Progenitor cell of endocrine pancreas (in vitro differentiated cells): ENCODE data around the gene SRGAP2C. TPM values are rescaled to one million over a fixed set of nuclear protein-coding genes. Genes with fewer than 3 reads are reported as not detected.
"Not testable (repeated sequence)": the region's sequence is repeated elsewhere in the genome, so short reads cannot be mapped to it uniquely, and the experiment has no call there.

Source experiments
- DNase-seq: peaks from one replicate; pipeline ENCODE4 v3.0.0; 2021; ENCODE audit warnings: low spot score; ENCODE audit not compliant: unreplicated experiment
- H3K27ac Mint-ChIP-seq: 2 replicates; pipeline ENCODE4 v1.8.0; 2021; ENCODE audit warnings: mild to moderate bottlenecking, moderate library complexity, mixed read lengths
- H3K27me3 Mint-ChIP-seq: 2 replicates; pipeline ENCODE4 v1.8.0; 2021; ENCODE audit warnings: mixed read lengths
- H3K36me3 Mint-ChIP-seq: 2 replicates; pipeline ENCODE4 v1.8.0; 2022; ENCODE audit warnings: mixed read lengths; ENCODE audit not compliant: insufficient read depth
- H3K4me1 Mint-ChIP-seq: 2 replicates; pipeline ENCODE4 v1.8.0; 2021; ENCODE audit warnings: low read depth, mixed read lengths
- H3K4me3 Mint-ChIP-seq: 2 replicates; pipeline ENCODE4 v1.8.0; 2021; ENCODE audit warnings: low read depth, mild to moderate bottlenecking, moderate library complexity, mixed read lengths
- H3K9me3 Mint-ChIP-seq: 2 replicates; pipeline ENCODE4 v1.8.0; 2021; ENCODE audit warnings: low read depth, mixed read lengths
- total RNA-seq: library from RNA; stranded (reverse); gene quantifications from 2 replicates; pipeline ENCODE4 v1.2.1, GENCODE V29; 2021

The SRGAP2C gene
- total RNA-seq, 1 donor from 2014 or later, result 14.4 TPM

GRCh38 chr1:121257632-121258031 is 72.9 kb downstream of the SRGAP2C start:
- not testable (repeated sequence) for DNase-seq, H3K27me3 Mint-ChIP-seq

GRCh38 chr1:121258134-121258533 is 73.4 kb downstream of the SRGAP2C start:
- not testable (repeated sequence) for H3K4me1 Mint-ChIP-seq, H3K36me3 Mint-ChIP-seq, H3K27me3 Mint-ChIP-seq, H3K27ac Mint-ChIP-seq, H3K4me3 Mint-ChIP-seq, DNase-seq, H3K9me3 Mint-ChIP-seq

More at GRCh38 chr1:121257632-121258031, 72.9 kb downstream of the SRGAP2C start:
- H3K4me1 Mint-ChIP-seq, H3K36me3 Mint-ChIP-seq, H3K9me3 Mint-ChIP-seq, H3K4me3 Mint-ChIP-seq, H3K27ac Mint-ChIP-seq: not testable (repeated sequence)

GRCh38 chr1:121260205-121260604 is 75.4 kb downstream of the SRGAP2C start:
- not testable (repeated sequence) for DNase-seq, H3K9me3 Mint-ChIP-seq, H3K4me3 Mint-ChIP-seq, H3K4me1 Mint-ChIP-seq, H3K27me3 Mint-ChIP-seq, H3K36me3 Mint-ChIP-seq, H3K27ac Mint-ChIP-seq

- not testable (repeated sequence) for H3K9me3 Mint-ChIP-seq, H3K4me1 Mint-ChIP-seq, DNase-seq, H3K27me3 Mint-ChIP-seq, H3K36me3 Mint-ChIP-seq, H3K27ac Mint-ChIP-seq, H3K4me3 Mint-ChIP-seq
Measured at GRCh38 chr1:121262163-121262562, 77.4 kb downstream of the SRGAP2C start.

- H3K9me3 Mint-ChIP-seq, H3K4me1 Mint-ChIP-seq, H3K27ac Mint-ChIP-seq, H3K27me3 Mint-ChIP-seq, H3K4me3 Mint-ChIP-seq, H3K36me3 Mint-ChIP-seq, DNase-seq: not testable (repeated sequence)
Measured at GRCh38 chr1:121263789-121264244, 79.0 kb downstream of the SRGAP2C start.

- H3K4me3 Mint-ChIP-seq, H3K36me3 Mint-ChIP-seq, H3K27me3 Mint-ChIP-seq, H3K9me3 Mint-ChIP-seq, H3K4me1 Mint-ChIP-seq, H3K27ac Mint-ChIP-seq, DNase-seq: not testable (repeated sequence)
Measured at GRCh38 chr1:121267072-121267471, 82.3 kb downstream of the SRGAP2C start.

GRCh38 chr1:121269309-121269708 is 84.5 kb downstream of the SRGAP2C start:
- H3K27me3 Mint-ChIP-seq, H3K36me3 Mint-ChIP-seq, H3K4me3 Mint-ChIP-seq, H3K27ac Mint-ChIP-seq, H3K4me1 Mint-ChIP-seq, H3K9me3 Mint-ChIP-seq, DNase-seq: not testable (repeated sequence)

GRCh38 chr1:121269973-121270372 is 85.2 kb downstream of the SRGAP2C start:
- H3K4me3 Mint-ChIP-seq, DNase-seq, H3K4me1 Mint-ChIP-seq, H3K27me3 Mint-ChIP-seq, H3K36me3 Mint-ChIP-seq, H3K9me3 Mint-ChIP-seq, H3K27ac Mint-ChIP-seq: not testable (repeated sequence)

- H3K27me3 Mint-ChIP-seq, H3K36me3 Mint-ChIP-seq, H3K9me3 Mint-ChIP-seq, H3K4me3 Mint-ChIP-seq, DNase-seq, H3K27ac Mint-ChIP-seq, H3K4me1 Mint-ChIP-seq: not testable (repeated sequence)
Measured at GRCh38 chr1:121271143-121271715, 86.5 kb downstream of the SRGAP2C start.

GRCh38 chr1:121275435-121275834 is 90.7 kb downstream of the SRGAP2C start:
- H3K4me3 Mint-ChIP-seq, H3K9me3 Mint-ChIP-seq, H3K27me3 Mint-ChIP-seq, H3K36me3 Mint-ChIP-seq, H3K4me1 Mint-ChIP-seq, DNase-seq, H3K27ac Mint-ChIP-seq: not testable (repeated sequence)

GRCh38 chr1:121278202-121278601 is 93.4 kb downstream of the SRGAP2C start:
- not testable (repeated sequence) for H3K9me3 Mint-ChIP-seq, H3K36me3 Mint-ChIP-seq, H3K4me1 Mint-ChIP-seq, H3K4me3 Mint-ChIP-seq, H3K27ac Mint-ChIP-seq, H3K27me3 Mint-ChIP-seq, DNase-seq

- H3K9me3 Mint-ChIP-seq, H3K27ac Mint-ChIP-seq, H3K27me3 Mint-ChIP-seq, H3K4me1 Mint-ChIP-seq, H3K36me3 Mint-ChIP-seq, DNase-seq, H3K4me3 Mint-ChIP-seq: not testable (repeated sequence)
Measured at GRCh38 chr1:121278777-121279547, 94.2 kb downstream of the SRGAP2C start.

- H3K4me3 Mint-ChIP-seq, DNase-seq, H3K9me3 Mint-ChIP-seq, H3K27ac Mint-ChIP-seq, H3K27me3 Mint-ChIP-seq, H3K36me3 Mint-ChIP-seq, H3K4me1 Mint-ChIP-seq: not testable (repeated sequence)
Measured at GRCh38 chr1:121279548-121279898, 94.7 kb downstream of the SRGAP2C start.
